Neural cell (in vitro differentiated cells): ENCODE measurements around the gene LRRC26. TPM values are rescaled to one million over a fixed set of nuclear protein-coding genes. Genes with fewer than 3 reads are reported as not detected.

ENCODE experiments used
- H2AFZ ChIP-seq: fragments of 200-600, 300-800 bp; sonication (generic), shearing (Covaris generic); 2 replicates; pipeline ENCODE4 v1.6.0; 2014; ENCODE audit warnings: low read depth, mild to moderate bottlenecking, antibody characterized with exemption, low read length, moderate library complexity
- H3F3A ChIP-seq: fragments of 200-600 bp; shearing (Covaris generic); 2 replicates; pipeline ENCODE4 v1.6.1; 2016; ENCODE audit warnings: mild to moderate bottlenecking, moderate library complexity, mixed read lengths, antibody characterized with exemption, low read length; ENCODE audit not compliant: insufficient read depth, poor library complexity, severe bottlenecking
- H3K27ac ChIP-seq: fragments of 200-600, 300-800 bp; sonication (generic), shearing (Covaris generic); 2 replicates; pipeline ENCODE4 v1.5.1; 2014; ENCODE audit warnings: mild to moderate bottlenecking, low read length, moderate library complexity
- H3K27me3 ChIP-seq: fragments of 300-800, 200-600 bp; sonication (generic), shearing (Covaris generic); 2 replicates; pipeline ENCODE4 v1.6.0; 2014; ENCODE audit warnings: mild to moderate bottlenecking, low read depth, low read length, moderate library complexity; ENCODE audit not compliant: insufficient read depth
- H3K36me3 ChIP-seq: fragments of 300-800, 200-600 bp; sonication (generic), shearing (Covaris generic); 2 replicates; pipeline ENCODE4 v1.5.1; 2014; ENCODE audit warnings: mild to moderate bottlenecking, antibody characterized with exemption, low read length, moderate library complexity; ENCODE audit not compliant: insufficient read depth
- H3K4me2 ChIP-seq: fragments of 300-800, 200-600 bp; sonication (generic), shearing (Covaris generic); 2 replicates; pipeline ENCODE4 v1.6.0; 2014; ENCODE audit warnings: mild to moderate bottlenecking, low read length
- H3K4me3 ChIP-seq: fragments of 300-800, 200-600 bp; sonication (generic), shearing (Covaris generic); 2 replicates; pipeline ENCODE4 v1.5.1; 2014; ENCODE audit warnings: mild to moderate bottlenecking, low read length, moderate library complexity
- H3K79me2 ChIP-seq: fragments of 200-600 bp; shearing (Covaris generic); replicated peaks from 2 replicates; pipeline ENCODE4 v1.6.0; 2014; ENCODE audit warnings: mild to moderate bottlenecking, low read length, moderate library complexity; ENCODE audit not compliant: insufficient read depth
- H3K9ac ChIP-seq: fragments of 300-800, 200-600 bp; sonication (generic), shearing (Covaris generic); 2 replicates; pipeline ENCODE4 v1.6.1; 2016; ENCODE audit warnings: mild to moderate bottlenecking, low read length, mixed read lengths
- H3K9me2 ChIP-seq: fragments of 200-600 bp; shearing (Covaris generic); 2 replicates; pipeline ENCODE4 v1.6.1; 2016; ENCODE audit warnings: mild to moderate bottlenecking, low read length, mixed read lengths; ENCODE audit not compliant: insufficient read depth
- H3K9me3 ChIP-seq: fragments of 200-600, 300-800 bp; sonication (generic), shearing (Covaris generic); 2 replicates; pipeline ENCODE4 v1.6.1; 2016; ENCODE audit warnings: mild to moderate bottlenecking, mixed run types, low read length, moderate library complexity, mixed read lengths
- H4K20me1 ChIP-seq: fragments of 200-600 bp; shearing (Covaris generic); 2 replicates; pipeline ENCODE4 v1.6.1; 2016; ENCODE audit warnings: mild to moderate bottlenecking, mixed run types; ENCODE audit not compliant: insufficient read depth
- CTCF ChIP-seq: fragments of 450-650 bp; IDR thresholded peaks from 2 replicates; pipeline ENCODE4 v1.5.1; 2014; ENCODE audit warnings: antibody characterized with exemption, mild to moderate bottlenecking, moderate library complexity; ENCODE audit not compliant: poor library complexity, severe bottlenecking
- EP300 ChIP-seq: fragments of 450-650 bp; conservative IDR thresholded peaks from 2 replicates; pipeline ENCODE4 v1.6.1; 2014; ENCODE audit warnings: antibody characterized with exemption, mild to moderate bottlenecking, moderate library complexity; ENCODE audit not compliant: poor library complexity, severe bottlenecking
- EZH2 ChIP-seq: fragments of 200-600, 300-800 bp; shearing (Covaris generic), sonication (generic); IDR thresholded peaks from 2 replicates; pipeline ENCODE4 v1.6.1; 2014; ENCODE audit warnings: antibody characterized with exemption, low read length, borderline replicate concordance, mild to moderate bottlenecking; ENCODE audit not compliant: insufficient read depth, poor library complexity, severe bottlenecking
- MXI1 ChIP-seq: fragments of 450-650 bp; conservative IDR thresholded peaks from 2 replicates; pipeline ENCODE4 v1.6.1; 2014; ENCODE audit warnings: antibody characterized with exemption, mild to moderate bottlenecking; ENCODE audit not compliant: poor library complexity, severe bottlenecking
- POLR2AphosphoS5 ChIP-seq: IDR thresholded peaks from 2 replicates; pipeline ENCODE4 v1.6.1; 2012
- RAD21 ChIP-seq: fragments of 450-650 bp; conservative IDR thresholded peaks from 2 replicates; pipeline ENCODE4 v1.6.1; 2014; ENCODE audit warnings: antibody characterized with exemption, mild to moderate bottlenecking, moderate library complexity
- REST ChIP-seq: IDR thresholded peaks from 2 replicates; pipeline ENCODE4 v1.6.1; 2012; ENCODE audit warnings: borderline replicate concordance
- SMC3 ChIP-seq: fragments of 450-650 bp; conservative IDR thresholded peaks from 2 replicates; pipeline ENCODE4 v1.6.1; 2014; ENCODE audit warnings: antibody characterized with exemption, mild to moderate bottlenecking, moderate library complexity; ENCODE audit not compliant: poor library complexity
- TAF1 ChIP-seq: IDR thresholded peaks from 2 replicates; pipeline ENCODE4 v1.6.1; 2012; ENCODE audit warnings: low read depth
- polyA plus RNA-seq: library from polyadenylated mRNA; depleted of rRNA; stranded (reverse); fragments of >200 nt; gene quantifications from 2 replicates; pipeline ENCODE4 v1.2.3, GENCODE V29; 2014

The LRRC26 gene
- polyA plus RNA-seq, 1 donor from 2014 or later: 2.2 TPM

- H3K9me2 ChIP-seq: no peaks in the 10 kb centered on the region
- H3F3A ChIP-seq: no peaks in the 10 kb centered on the region
- H3K9ac ChIP-seq: no peak overlapping the region
- H4K20me1 ChIP-seq: no peaks in the 10 kb centered on the region
- peaks cover 8% of the 10 kb centered on the region for H3K27me3 ChIP-seq
- no peaks in the 10 kb centered on the region for H3K79me2 ChIP-seq
- no peaks in the 10 kb centered on the region for H3K9me3 ChIP-seq
- no peak overlapping the region for H3K4me2 ChIP-seq
- H2AFZ ChIP-seq: no peak overlapping the region
- no peaks in the 10 kb centered on the region for H3K36me3 ChIP-seq
- TF ChIP-seq EZH2: no peak
- no peak for TF ChIP-seq EP300
- TF ChIP-seq RAD21: no peak
- no peak for TF ChIP-seq TAF1
- TF ChIP-seq SMC3: no peak
- H3K27ac ChIP-seq: no peak overlapping the region
- no peak overlapping the region for H3K4me3 ChIP-seq
Measured at GRCh38 chr9:137150617-137151457, 19.0 kb downstream of the LRRC26 start.

GRCh38 chr9:137149942-137150616 lies 19.8 kb downstream of the LRRC26 start:
- TF ChIP-seq POLR2AphosphoS5: no peak
- Histone ChIP-seq H3K27ac (no peak overlapping the region), H3K79me2 (no peaks in the 10 kb centered on the region), H3K27me3 (peaks cover under 1% of the 10 kb centered on the region), H3K9me3 (no peaks in the 10 kb centered on the region), H3K4me2 (no peak overlapping the region), H3K4me3 (no peak overlapping the region), H4K20me1 (no peaks in the 10 kb centered on the region), H3K36me3 (no peaks in the 10 kb centered on the region), H3F3A (no peaks in the 10 kb centered on the region), H2AFZ (no peak overlapping the region), H3K9me2 (no peaks in the 10 kb centered on the region), H3K9ac (no peak overlapping the region)

GRCh38 chr9:137149363-137149762 lies 20.5 kb downstream of the LRRC26 start:
- Histone ChIP-seq H3K36me3 (no peaks in the 10 kb centered on the region), H3K27me3 (no peaks in the 10 kb centered on the region), H3K4me2 (no peak overlapping the region), H3K9ac (no peak overlapping the region), H3K79me2 (no peaks in the 10 kb centered on the region), H3K27ac (no peak overlapping the region), H3K9me3 (no peaks in the 10 kb centered on the region), H4K20me1 (no peaks in the 10 kb centered on the region), H3F3A (no peaks in the 10 kb centered on the region), H3K4me3 (no peak overlapping the region), H3K9me2 (no peaks in the 10 kb centered on the region), H2AFZ (no peak overlapping the region)
- no peak for TF ChIP-seq RAD21
- TF ChIP-seq CTCF: no peak
- TF ChIP-seq POLR2AphosphoS5: no peak
- no peak for TF ChIP-seq MXI1
- TF ChIP-seq SMC3: no peak
- no peak for TF ChIP-seq REST
